HepG2 (cell line): ENCODE measurements around the gene CDC37L1. TPM values are rescaled to one million over a fixed set of nuclear protein-coding genes. Genes with fewer than 3 reads are reported as not detected.

Experiments
- ATAC-seq: fragments of 200-7000 bp; cut with Tn5 transposase; 3 replicates; pipeline ENCODE4 v1.9.1; 2020; ENCODE audit warnings: mild to moderate bottlenecking, moderate library complexity
- BruUV-seq: library from RNA; stranded (reverse); fragments of 400-500 nt; replicated peaks from 2 replicates; lab custom pipeline; 2021; lab: Mats Ljungman, UMichigan
- CTCF ChIA-PET: fragments of 300-600 bp; formaldehyde crosslinking; extraction: SDS; loops from one replicate; lab custom pipeline; 2021; ENCODE audit warnings: low total read pairs, inconsistent platforms, low intra/inter-chr PET ratio; lab: Yijun Ruan, JAX
- POLR2A ChIA-PET: fragments of 350-600 bp; sonication (Branson Sonifier 250); formaldehyde crosslinking; loops from one replicate; lab custom pipeline; 2020; ENCODE audit warnings: antibody characterized with exemption, inconsistent platforms; lab: Yijun Ruan, JAX
- DNase-seq: peaks from one replicate; pipeline ENCODE4 v3.0.0-alpha.2; 2015; ENCODE audit warnings: low spot score
- FAIRE-seq: peaks from 3 replicates; lab custom pipeline; 2011; peaks lifted over from hg19 to GRCh38; lab: Jason Lieb, UNC
- H2AFZ ChIP-seq: one replicate; pipeline ENCODE4 v1.6.1; 2011; ENCODE audit warnings: low read length, inconsistent platforms
- H3K27ac ChIP-seq: fragments of 300-600 bp; 3 replicates; pipeline ENCODE4 v1.8.0; 2011; ENCODE audit warnings: mixed run types, mild to moderate bottlenecking, mixed read lengths, low read length, inconsistent platforms; ENCODE audit not compliant: insufficient read depth; ENCODE audit errors: extremely low read length
- H3K27me3 ChIP-seq, 2 experiments: fragments of 200-600 bp in 1 of 2; 2 replicates in 1 of 2; 3 replicates in 1 of 2; pipeline versions ENCODE4 v1.6.0 to v1.8.0; 2011; ENCODE audit warnings: low read length in 2 of 2, mild to moderate bottlenecking in 2 of 2, moderate library complexity in 2 of 2, inconsistent platforms in 1 of 2; ENCODE audit not compliant: insufficient read depth in 2 of 2, control insufficient read depth in 1 of 2
- H3K36me3 ChIP-seq, 2 experiments: fragments of 200-600 bp in 1 of 2; replicated peaks in 1 of 2; 2 replicates in 1 of 2; 3 replicates in 1 of 2; pipeline versions ENCODE4 v1.5.1 to v1.8.0; 2011; ENCODE audit warnings: low read length in 2 of 2, inconsistent platforms in 1 of 2; ENCODE audit not compliant: insufficient read depth in 2 of 2, control insufficient read depth in 1 of 2
- H3K4me1 ChIP-seq: 2 replicates; pipeline ENCODE4 v1.5.1; 2012; ENCODE audit warnings: low read length, inconsistent platforms; ENCODE audit not compliant: insufficient read depth
- H3K4me2 ChIP-seq: 2 replicates; pipeline ENCODE4 v1.6.0; 2011; ENCODE audit warnings: low read depth, low read length, inconsistent platforms
- H3K4me3 ChIP-seq, 3 experiments: fragments of 200-600 bp in 1 of 3; sonication (generic), shearing (Covaris generic) in 1 of 3; replicated peaks in 1 of 3; 2 replicates each; pipeline ENCODE4 v1.5.1; 2011 to 2016; ENCODE audit warnings: low read length in 3 of 3, inconsistent platforms in 2 of 3, low read depth in 2 of 3, mild to moderate bottlenecking in 2 of 3, control low read depth in 1 of 3, mixed read lengths in 1 of 3; ENCODE audit not compliant: insufficient read depth in 1 of 3
- H3K79me2 ChIP-seq: one replicate; pipeline ENCODE4 v1.6.1; 2011; ENCODE audit warnings: low read length, inconsistent platforms; ENCODE audit not compliant: insufficient read depth
- H3K9ac ChIP-seq: 2 replicates; pipeline ENCODE4 v1.6.0; 2011; ENCODE audit warnings: mild to moderate bottlenecking, low read depth, low read length, inconsistent platforms; ENCODE audit not compliant: insufficient read depth
- H3K9me3 ChIP-seq: 2 replicates; pipeline ENCODE4 v1.5.1; 2012; ENCODE audit warnings: mild to moderate bottlenecking, low read length
- H4K20me1 ChIP-seq: 2 replicates; pipeline ENCODE4 v1.6.0; 2011; ENCODE audit warnings: inconsistent platforms, mild to moderate bottlenecking, low read length, moderate library complexity; ENCODE audit not compliant: insufficient read depth
- ARID4A ChIP-seq: sonication (generic); formaldehyde crosslinking; IDR thresholded peaks from 2 replicates; pipeline ENCODE4 v1.5.0; 2020; ENCODE audit warnings: mild to moderate bottlenecking, missing genetic modification reagents, borderline replicate concordance
- KDM1A ChIP-seq: IDR thresholded peaks from 2 replicates; pipeline ENCODE4 v1.6.1; 2016; ENCODE audit warnings: missing compliant biosample characterization
- ZBTB20 ChIP-seq: sonication (generic); formaldehyde crosslinking; IDR thresholded peaks from 2 replicates; pipeline ENCODE4 v1.8.1; 2023; ENCODE audit warnings: missing genetic modification reagents, low read depth, mild to moderate bottlenecking, borderline replicate concordance
- ZNF121 ChIP-seq: sonication (generic); formaldehyde crosslinking; IDR thresholded peaks from 2 replicates; pipeline ENCODE4 v1.5.0; 2020; ENCODE audit warnings: mild to moderate bottlenecking, missing genetic modification reagents
- ZNF770 ChIP-seq: sonication (generic); formaldehyde crosslinking; IDR thresholded peaks from 2 replicates; pipeline ENCODE4 v1.5.0; 2020; ENCODE audit warnings: mild to moderate bottlenecking, missing genetic modification reagents
- ZSCAN22 ChIP-seq: sonication (generic); formaldehyde crosslinking; IDR thresholded peaks from 2 replicates; pipeline ENCODE4 v1.4.0; 2020; ENCODE audit warnings: mild to moderate bottlenecking, missing genetic modification reagents
- WGBS: methylation state at CpG from one replicate; pipeline ENCODE4 v1.1.6; 2017; ENCODE audit warnings: low lambda C conversion rate; 5-methylcytosine and 5-hydroxymethylcytosine counted together
- in situ Hi-C: cut with HindIII; loops from 2 replicates; pipeline ENCODE4 v1.10.0; 2017; ENCODE audit warnings: low pct_unique_long_range_greater_than_20kb; ENCODE audit not compliant: extremely low pct_ligation_motif_present
- intact Hi-C: fragments of 100-400 bp; cut with micrococcal nuclease; formaldehyde crosslinking; loops from one replicate; pipeline ENCODE4 v1.10.0; 2022; ENCODE audit not compliant: unreplicated experiment
- polyA plus RNA-seq, 8 experiments: library from polyadenylated mRNA; depleted of rRNA in 3 of 8; stranded (reverse) in 7 of 8; unstranded in 1 of 8; fragments of >200 nt; fragmentation: Illumina TruSeq in 4 of 8; extraction: Trizol in 4 of 8; gene quantifications; 2 replicates each; pipeline versions ENCODE4 v1.2.1 to v1.2.3, GENCODE V29; 2011 to 2016; ENCODE audit warnings: low read depth in 4 of 8, missing spikeins in 1 of 8, mixed read lengths in 1 of 8; ENCODE audit not compliant: insufficient read depth in 1 of 8
- total RNA-seq, 5 experiments: library from RNA; depleted of rRNA; stranded (reverse); fragments of >200 nt; fragmentation: Illumina TruSeq; extraction: Trizol; gene quantifications; 2 replicates each; pipeline ENCODE4 v1.2.3, GENCODE V29; 2016; ENCODE audit warnings: low read depth in 1 of 5

Gene CDC37L1
- total and polyA plus RNA-seq, 2 of the 13 experiments (the other 11 are each of a cell fraction or from before 2014, with no cell fraction given): 5.5 to 17.0 TPM

- no peak for TF ChIP-seq ARID4A (CRISPR knock-in tag)
- TF ChIP-seq ZBTB20 (CRISPR knock-in tag): no peak
These were observed 48.2 kb downstream of the CDC37L1 start (continued) for GRCh38 chr9:4727593-4727992.

- H3K4me3 ChIP-seq: no peak overlapping the region
- DNase-seq: no peak
- no peak for ATAC-seq
- H3K9ac ChIP-seq: no peak overlapping the region
- no peaks in the 10 kb centered on the region for H3K9me3 ChIP-seq
- intact Hi-C loops: no loop called here
- CTCF ChIA-PET: no interaction called here
- no peak overlapping the region for H2AFZ ChIP-seq
- WGBS: 96% methylated on average over 1 of the region's 1 CpG
- FAIRE-seq: no peak
- H3K36me3 ChIP-seq: peaks cover 6 to 9% of the 10 kb centered on the region in 2 experiments
- POLR2A ChIA-PET: no interaction called here
- no peaks in the 10 kb centered on the region for H3K27me3 ChIP-seq
- TF ChIP-seq KDM1A (CRISPR knock-in tag) (no peak), ZNF121 (CRISPR knock-in tag) (peak; percentile 72), ZSCAN22 (no peak), ZNF770 (CRISPR knock-in tag) (peak; percentile 44; the same call in 1 of the 2 replicates)
- H3K27ac ChIP-seq: no peak overlapping the region
- no TSS peak for BruUV-seq
- H3K4me2 ChIP-seq: no peak overlapping the region
- H3K4me1 ChIP-seq: peaks cover 51% of the 10 kb centered on the region
- in situ Hi-C loops: loop anchor here (5.0 kb wide), 1 partner anchor 66 kb away; the partner anchor contains the start of gene SPATA6L
- H3K79me2 ChIP-seq: peaks cover 90% of the 10 kb centered on the region
- peaks cover 63% of the 10 kb centered on the region for H4K20me1 ChIP-seq
These were observed 53.5 kb downstream of the CDC37L1 start for GRCh38 chr9:4732890-4733289.
